K562 (cell line): Measurements from ENCODE around the gene HMGN1. TPM values are rescaled to one million over a fixed set of nuclear protein-coding genes. Genes with fewer than 3 reads are reported as not detected.
A peak's percentile ranks its signal among the peaks of the same experiment; 100 is the strongest.

Experiments used
- CHD1 ChIP-seq: fragments of 200-600 bp; sonication (generic); IDR thresholded peaks from one replicate; pipeline ENCODE4 v1.6.1; 2012; ENCODE audit warnings: mild to moderate bottlenecking, moderate library complexity, low read length, inconsistent platforms
- GTF2F1 ChIP-seq: IDR thresholded peaks from 2 replicates; pipeline ENCODE4 v1.6.1; 2011; ENCODE audit warnings: low read depth, low read length, improper control_type of control experiment
- HMG20A ChIP-seq: fragments of 450-650 bp; formaldehyde crosslinking; conservative IDR thresholded peaks from 2 replicates; pipeline ENCODE4 v1.4.0; 2020; ENCODE audit warnings: mild to moderate bottlenecking, mixed read lengths
- HMG20B ChIP-seq: fragments of 250-450 bp; sonication (Bioruptor Pico); IDR thresholded peaks from 2 replicates; pipeline ENCODE4 v1.5.0; 2021; ENCODE audit warnings: mild to moderate bottlenecking
- KLF13 ChIP-seq: fragments of 450-650 bp; IDR thresholded peaks from 2 replicates; pipeline ENCODE4 v1.6.1; 2016; ENCODE audit warnings: missing genetic modification characterization, low read depth, mild to moderate bottlenecking, missing compliant biosample characterization, moderate library complexity, borderline replicate concordance
- KLF6 ChIP-seq: fragments of 250-450 bp; sonication (Bioruptor Pico); IDR thresholded peaks from 2 replicates; pipeline ENCODE4 v1.4.0; 2020; ENCODE audit warnings: mild to moderate bottlenecking, moderate library complexity, borderline replicate concordance
- MED1 ChIP-seq: sonication (generic); formaldehyde crosslinking; IDR thresholded peaks from 2 replicates; pipeline ENCODE4 v1.8.1; 2023; ENCODE audit warnings: missing genetic modification reagents, borderline replicate concordance
- MTA2 ChIP-seq: fragments of 450-650 bp; IDR thresholded peaks from 2 replicates; pipeline ENCODE4 v1.6.1; 2016; ENCODE audit warnings: low read depth
- PHTF2 ChIP-seq: fragments of 250-450 bp; sonication (Bioruptor Pico); IDR thresholded peaks from 2 replicates; pipeline ENCODE4 v1.5.0; 2021; ENCODE audit warnings: mild to moderate bottlenecking
- POLR2H ChIP-seq: IDR thresholded peaks from 2 replicates; pipeline ENCODE4 v1.6.1; 2016; ENCODE audit warnings: missing genetic modification characterization, low read depth, mild to moderate bottlenecking, control low read depth, missing compliant biosample characterization, moderate library complexity
- ZNF121 ChIP-seq: sonication (generic); formaldehyde crosslinking; conservative IDR thresholded peaks from 2 replicates; pipeline ENCODE4 v1.8.0; 2022; ENCODE audit warnings: missing genetic modification reagents
- ZNF507 ChIP-seq: conservative IDR thresholded peaks from 2 replicates; pipeline ENCODE4 v1.6.1; 2017; ENCODE audit warnings: missing genetic modification characterization, missing compliant biosample characterization
- ZNF592 ChIP-seq: fragments of 450-650 bp; IDR thresholded peaks from 2 replicates; pipeline ENCODE4 v1.6.1; 2017; ENCODE audit warnings: antibody characterized with exemption, mild to moderate bottlenecking
- ZSCAN32 ChIP-seq: fragments of 450-650 bp; formaldehyde crosslinking; IDR thresholded peaks from 2 replicates; pipeline ENCODE4 v1.4.0; 2020; ENCODE audit warnings: mild to moderate bottlenecking, moderate library complexity
- polyA plus RNA-seq, 8 experiments: library from polyadenylated mRNA; depleted of rRNA in 4 of 8; stranded (reverse) in 5 of 8; unstranded in 3 of 8; fragments of >200 nt; fragmentation: Nextera tagmentation in 2 of 8; fragmentation: Illumina TruSeq in 1 of 8; extraction: Ambion mirVana in 2 of 8; extraction: Trizol in 1 of 8; gene quantifications; 2 replicates each; pipeline versions ENCODE4 v1.2.1 to v1.2.3, GENCODE V29; 2011 to 2014; ENCODE audit warnings: inconsistent platforms in 1 of 8, missing spikeins in 1 of 8
- total RNA-seq, 7 experiments: library from RNA; depleted of rRNA in 6 of 7; stranded (reverse); fragments of >200 nt in 6 of 7; fragmentation: Illumina TruSeq in 2 of 7; extraction: Trizol in 2 of 7; gene quantifications; 2 replicates each; pipeline versions ENCODE4 v1.2.1 to v1.2.3, GENCODE V29; 2011 to 2021; ENCODE audit warnings: low replicate concordance in 1 of 7
- TF ChIP-seq, protein P1 (sequence below): fragments of 150-350 bp; conservative IDR thresholded peaks from 2 replicates; pipeline ENCODE4 v1.6.1; 2014; ENCODE audit warnings: low read length
- TF ChIP-seq, protein P2 (sequence below): fragments of 250-450 bp; sonication (Bioruptor Pico); IDR thresholded peaks from 2 replicates; pipeline ENCODE4 v1.4.0; 2020

Gene HMGN1
- total and polyA plus RNA-seq, 9 of the 15 experiments (the other 6 are each of a cell fraction or from before 2014, with no cell fraction given): 124 to 626 (median 498) TPM

- TF ChIP-seq PHTF2: no peak
- no peak for TF ChIP-seq POLR2H (tag)
- TF ChIP-seq ZNF121 (CRISPR knock-in tag): no peak
- no peak for TF ChIP-seq ZNF507 (tag)
- TF ChIP-seq GTF2F1: peak; percentile 69
- TF ChIP-seq HMG20A: no peak
- no peak for TF ChIP-seq HMG20B (CRISPR knock-in tag)
- peak; percentile 88 for TF ChIP-seq ZNF592
- TF ChIP-seq MTA2: no peak
- TF ChIP-seq, protein P1, sequence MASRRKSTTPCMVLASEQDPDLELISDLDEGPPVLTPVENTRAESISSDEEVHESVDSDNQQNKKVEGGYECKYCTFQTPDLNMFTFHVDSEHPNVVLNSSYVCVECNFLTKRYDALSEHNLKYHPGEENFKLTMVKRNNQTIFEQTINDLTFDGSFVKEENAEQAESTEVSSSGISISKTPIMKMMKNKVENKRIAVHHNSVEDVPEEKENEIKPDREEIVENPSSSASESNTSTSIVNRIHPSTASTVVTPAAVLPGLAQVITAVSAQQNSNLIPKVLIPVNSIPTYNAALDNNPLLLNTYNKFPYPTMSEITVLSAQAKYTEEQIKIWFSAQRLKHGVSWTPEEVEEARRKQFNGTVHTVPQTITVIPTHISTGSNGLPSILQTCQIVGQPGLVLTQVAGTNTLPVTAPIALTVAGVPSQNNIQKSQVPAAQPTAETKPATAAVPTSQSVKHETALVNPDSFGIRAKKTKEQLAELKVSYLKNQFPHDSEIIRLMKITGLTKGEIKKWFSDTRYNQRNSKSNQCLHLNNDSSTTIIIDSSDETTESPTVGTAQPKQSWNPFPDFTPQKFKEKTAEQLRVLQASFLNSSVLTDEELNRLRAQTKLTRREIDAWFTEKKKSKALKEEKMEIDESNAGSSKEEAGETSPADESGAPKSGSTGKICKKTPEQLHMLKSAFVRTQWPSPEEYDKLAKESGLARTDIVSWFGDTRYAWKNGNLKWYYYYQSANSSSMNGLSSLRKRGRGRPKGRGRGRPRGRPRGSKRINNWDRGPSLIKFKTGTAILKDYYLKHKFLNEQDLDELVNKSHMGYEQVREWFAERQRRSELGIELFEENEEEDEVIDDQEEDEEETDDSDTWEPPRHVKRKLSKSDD: no peak
- TF ChIP-seq KLF6 (CRISPR knock-in tag): peak; percentile 42; the same call in 1 of the 2 replicates
- TF ChIP-seq KLF13 (tag): peak; percentile 94
- TF ChIP-seq CHD1: no peak
- TF ChIP-seq MED1 (CRISPR knock-in tag): no peak
- peak; percentile 66; the same call in 1 of the 2 replicates for TF ChIP-seq ZSCAN32 (CRISPR knock-in tag)
- TF ChIP-seq, protein P2, sequence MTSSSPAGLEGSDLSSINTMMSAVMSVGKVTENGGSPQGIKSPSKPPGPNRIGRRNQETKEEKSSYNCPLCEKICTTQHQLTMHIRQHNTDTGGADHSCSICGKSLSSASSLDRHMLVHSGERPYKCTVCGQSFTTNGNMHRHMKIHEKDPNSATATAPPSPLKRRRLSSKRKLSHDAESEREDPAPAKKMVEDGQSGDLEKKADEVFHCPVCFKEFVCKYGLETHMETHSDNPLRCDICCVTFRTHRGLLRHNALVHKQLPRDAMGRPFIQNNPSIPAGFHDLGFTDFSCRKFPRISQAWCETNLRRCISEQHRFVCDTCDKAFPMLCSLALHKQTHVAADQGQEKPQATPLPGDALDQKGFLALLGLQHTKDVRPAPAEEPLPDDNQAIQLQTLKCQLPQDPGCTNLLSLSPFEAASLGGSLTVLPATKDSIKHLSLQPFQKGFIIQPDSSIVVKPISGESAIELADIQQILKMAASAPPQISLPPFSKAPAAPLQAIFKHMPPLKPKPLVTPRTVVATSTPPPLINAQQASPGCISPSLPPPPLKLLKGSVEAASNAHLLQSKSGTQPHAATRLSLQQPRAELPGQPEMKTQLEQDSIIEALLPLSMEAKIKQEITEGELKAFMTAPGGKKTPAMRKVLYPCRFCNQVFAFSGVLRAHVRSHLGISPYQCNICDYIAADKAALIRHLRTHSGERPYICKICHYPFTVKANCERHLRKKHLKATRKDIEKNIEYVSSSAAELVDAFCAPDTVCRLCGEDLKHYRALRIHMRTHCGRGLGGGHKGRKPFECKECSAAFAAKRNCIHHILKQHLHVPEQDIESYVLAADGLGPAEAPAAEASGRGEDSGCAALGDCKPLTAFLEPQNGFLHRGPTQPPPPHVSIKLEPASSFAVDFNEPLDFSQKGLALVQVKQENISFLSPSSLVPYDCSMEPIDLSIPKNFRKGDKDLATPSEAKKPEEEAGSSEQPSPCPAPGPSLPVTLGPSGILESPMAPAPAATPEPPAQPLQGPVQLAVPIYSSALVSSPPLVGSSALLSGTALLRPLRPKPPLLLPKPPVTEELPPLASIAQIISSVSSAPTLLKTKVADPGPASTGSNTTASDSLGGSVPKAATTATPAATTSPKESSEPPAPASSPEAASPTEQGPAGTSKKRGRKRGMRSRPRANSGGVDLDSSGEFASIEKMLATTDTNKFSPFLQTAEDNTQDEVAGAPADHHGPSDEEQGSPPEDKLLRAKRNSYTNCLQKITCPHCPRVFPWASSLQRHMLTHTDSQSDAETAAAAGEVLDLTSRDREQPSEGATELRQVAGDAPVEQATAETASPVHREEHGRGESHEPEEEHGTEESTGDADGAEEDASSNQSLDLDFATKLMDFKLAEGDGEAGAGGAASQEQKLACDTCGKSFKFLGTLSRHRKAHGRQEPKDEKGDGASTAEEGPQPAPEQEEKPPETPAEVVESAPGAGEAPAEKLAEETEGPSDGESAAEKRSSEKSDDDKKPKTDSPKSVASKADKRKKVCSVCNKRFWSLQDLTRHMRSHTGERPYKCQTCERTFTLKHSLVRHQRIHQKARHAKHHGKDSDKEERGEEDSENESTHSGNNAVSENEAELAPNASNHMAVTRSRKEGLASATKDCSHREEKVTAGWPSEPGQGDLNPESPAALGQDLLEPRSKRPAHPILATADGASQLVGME (CRISPR knock-in tag): peak; percentile 86
These were observed 35.2 kb downstream of the HMGN1 start, which contains the start of gene BRWD1 (continued) for GRCh38 chr21:39313571-39314142.
